GM12872 (cell line): ENCODE results near the gene TCFL5.

ENCODE experiments used
- TF ChIP-seq, protein P1 (sequence below): IDR thresholded peaks from 3 replicates; pipeline ENCODE4 v1.5.1; 2011; ENCODE audit warnings: low read depth, mild to moderate bottlenecking, low read length, moderate library complexity; ENCODE audit not compliant: insufficient read depth

Gene TCFL5

GRCh38 chr20:62826646-62827310 lies 34.8 kb downstream of the TCFL5 start:
- TF ChIP-seq, protein P1, sequence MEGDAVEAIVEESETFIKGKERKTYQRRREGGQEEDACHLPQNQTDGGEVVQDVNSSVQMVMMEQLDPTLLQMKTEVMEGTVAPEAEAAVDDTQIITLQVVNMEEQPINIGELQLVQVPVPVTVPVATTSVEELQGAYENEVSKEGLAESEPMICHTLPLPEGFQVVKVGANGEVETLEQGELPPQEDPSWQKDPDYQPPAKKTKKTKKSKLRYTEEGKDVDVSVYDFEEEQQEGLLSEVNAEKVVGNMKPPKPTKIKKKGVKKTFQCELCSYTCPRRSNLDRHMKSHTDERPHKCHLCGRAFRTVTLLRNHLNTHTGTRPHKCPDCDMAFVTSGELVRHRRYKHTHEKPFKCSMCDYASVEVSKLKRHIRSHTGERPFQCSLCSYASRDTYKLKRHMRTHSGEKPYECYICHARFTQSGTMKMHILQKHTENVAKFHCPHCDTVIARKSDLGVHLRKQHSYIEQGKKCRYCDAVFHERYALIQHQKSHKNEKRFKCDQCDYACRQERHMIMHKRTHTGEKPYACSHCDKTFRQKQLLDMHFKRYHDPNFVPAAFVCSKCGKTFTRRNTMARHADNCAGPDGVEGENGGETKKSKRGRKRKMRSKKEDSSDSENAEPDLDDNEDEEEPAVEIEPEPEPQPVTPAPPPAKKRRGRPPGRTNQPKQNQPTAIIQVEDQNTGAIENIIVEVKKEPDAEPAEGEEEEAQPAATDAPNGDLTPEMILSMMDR, result no peak

DNA sequence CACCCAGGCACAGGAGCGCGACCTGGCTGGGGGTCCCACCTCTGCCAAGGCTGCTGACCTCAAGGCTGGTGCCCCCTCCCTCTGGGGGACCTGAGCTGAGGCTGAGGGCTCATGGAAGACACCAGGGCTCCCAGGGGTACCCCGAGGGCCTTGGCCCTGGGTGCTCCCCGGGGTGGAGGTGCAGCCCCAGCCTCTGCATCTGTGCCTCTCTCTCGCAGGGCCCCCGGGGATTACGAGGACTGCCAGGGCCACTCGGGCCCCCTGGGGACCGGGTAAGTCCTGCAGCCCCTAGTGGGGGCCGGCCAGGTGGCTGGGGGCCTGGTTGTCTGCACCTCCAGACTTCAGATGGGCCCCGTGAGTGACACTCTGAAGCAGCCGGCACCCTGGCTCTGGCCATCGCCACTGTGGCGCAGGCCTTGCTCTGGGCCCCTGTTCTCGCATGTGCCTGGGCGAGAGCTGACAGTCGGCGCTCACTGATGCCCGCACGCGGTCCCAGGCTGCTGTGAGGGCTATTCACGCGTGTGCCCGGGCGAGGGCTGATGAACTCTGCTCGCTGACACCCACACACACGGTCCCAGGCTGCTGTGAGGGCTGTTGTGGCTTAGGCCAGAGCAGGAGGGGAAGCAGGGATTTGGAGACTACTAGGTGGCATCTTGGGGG lies 35.5 kb downstream of the TCFL5 start:
- TF ChIP-seq, protein P1, result no peak

DNA sequence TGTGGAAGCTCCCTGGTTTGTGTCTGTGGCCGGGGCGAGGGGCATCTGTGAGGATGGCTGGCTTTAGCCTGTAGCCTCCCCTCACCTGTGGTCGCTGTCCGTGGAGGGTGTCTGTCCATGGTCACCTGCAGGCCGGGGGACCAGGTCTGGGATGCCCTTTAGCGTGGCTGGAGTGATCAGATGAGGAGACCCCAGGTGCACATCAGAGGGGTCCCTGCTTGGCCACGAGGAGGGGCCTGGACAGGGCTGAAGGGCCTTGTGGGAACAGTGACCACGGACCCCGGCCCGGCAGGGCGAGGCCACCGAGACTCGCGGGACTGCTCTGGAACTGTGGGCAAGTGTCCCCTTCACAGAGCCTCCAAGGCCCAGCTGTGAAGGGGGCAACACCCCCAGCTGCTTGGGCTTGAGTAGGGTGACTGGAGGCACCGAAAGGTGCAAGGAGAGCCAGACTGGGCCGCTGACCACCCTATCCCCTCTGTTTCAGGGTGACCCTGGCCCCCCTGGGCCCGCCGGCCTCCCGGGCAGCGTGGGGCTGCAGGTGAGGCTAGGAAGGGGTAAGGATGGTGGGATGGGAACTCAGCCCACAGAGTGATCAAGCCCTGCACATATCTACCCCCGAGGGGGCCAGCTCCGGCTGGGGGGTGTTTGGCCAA lies 36.2 kb downstream of the TCFL5 start:
- TF ChIP-seq, protein P1, result no peak

DNA sequence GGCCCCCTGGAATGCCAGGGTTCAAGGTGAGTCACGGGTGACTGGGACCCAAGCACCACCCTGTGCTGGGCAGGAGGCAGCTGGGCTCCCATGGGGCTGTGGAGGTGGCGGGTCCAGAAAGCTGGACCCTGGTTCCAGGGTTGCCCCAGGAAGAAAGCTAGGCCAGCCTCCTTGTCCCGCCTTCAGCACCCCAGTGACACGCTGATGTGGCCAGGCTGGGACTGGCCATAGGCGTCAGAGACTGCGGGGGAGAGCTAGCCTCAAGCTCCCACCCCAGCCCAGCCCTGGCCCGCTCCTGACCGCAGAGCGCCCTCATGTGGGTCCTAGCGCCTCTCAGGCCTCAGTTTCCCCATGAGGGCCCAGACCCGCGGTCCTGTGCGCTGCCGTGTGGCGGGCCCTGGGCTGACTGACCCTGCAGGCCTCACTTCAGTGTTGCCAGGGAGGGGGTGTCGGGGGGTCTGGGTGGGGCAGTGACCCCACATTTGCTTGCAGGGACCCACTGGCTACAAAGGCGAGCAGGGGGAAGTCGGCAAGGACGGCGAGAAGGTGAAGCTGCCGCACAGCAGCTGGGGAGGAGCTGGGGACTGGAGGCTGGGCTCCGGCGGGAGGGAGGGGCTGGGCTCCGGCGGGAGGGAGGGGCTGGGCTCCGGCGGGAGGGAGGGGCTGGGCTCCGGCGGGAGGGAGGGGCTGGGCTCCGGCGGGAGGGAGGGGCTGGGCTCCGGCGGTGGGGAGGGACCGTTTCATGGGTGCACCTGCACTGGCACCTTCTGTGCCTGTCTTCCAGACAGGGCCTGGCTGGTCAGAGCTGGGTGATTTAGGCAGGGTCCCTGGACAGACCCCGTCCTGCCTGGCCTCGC lies 36.9 kb downstream of the TCFL5 start:
- TF ChIP-seq, protein P1, result no peak

DNA sequence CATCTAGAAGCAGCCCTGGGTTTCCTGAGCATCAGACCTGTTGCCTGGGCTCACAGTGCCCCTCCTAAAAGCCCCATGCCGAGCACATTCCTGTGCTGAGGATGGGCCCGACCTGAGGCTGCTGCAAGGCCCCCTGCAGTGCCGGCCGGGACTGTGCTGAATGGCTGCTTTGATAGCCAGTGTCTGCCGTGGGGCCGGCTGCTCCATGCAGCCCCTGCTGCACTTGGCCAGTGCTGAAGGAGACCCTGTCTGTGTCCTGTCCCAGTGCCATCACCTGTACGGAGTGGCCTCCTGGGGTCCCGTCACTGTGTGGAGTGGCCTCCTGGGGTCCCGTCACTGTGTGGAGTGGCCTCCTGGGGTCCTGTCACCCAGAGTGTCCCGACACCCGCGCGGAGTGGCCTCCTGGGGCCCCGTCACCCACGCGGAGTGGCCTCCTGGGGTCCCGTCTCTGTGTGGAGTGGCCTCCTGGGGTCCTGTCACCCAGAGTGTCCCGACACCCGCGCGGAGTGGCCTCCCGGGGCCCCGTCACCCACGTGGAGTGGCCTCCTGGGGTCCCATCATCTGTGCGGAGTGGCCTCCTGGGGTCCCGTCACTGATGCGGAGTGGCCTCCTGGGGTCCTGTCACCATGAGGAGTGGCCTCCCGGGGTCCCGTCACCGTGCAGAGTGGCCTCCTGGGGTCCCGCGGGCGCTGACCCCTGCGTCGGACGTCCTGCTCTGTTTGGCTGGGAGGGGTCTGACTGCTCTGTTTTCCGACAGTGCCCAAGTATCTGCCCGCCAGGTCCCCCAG lies 37.7 kb downstream of the TCFL5 start:
- TF ChIP-seq, protein P1, result no peak

DNA sequence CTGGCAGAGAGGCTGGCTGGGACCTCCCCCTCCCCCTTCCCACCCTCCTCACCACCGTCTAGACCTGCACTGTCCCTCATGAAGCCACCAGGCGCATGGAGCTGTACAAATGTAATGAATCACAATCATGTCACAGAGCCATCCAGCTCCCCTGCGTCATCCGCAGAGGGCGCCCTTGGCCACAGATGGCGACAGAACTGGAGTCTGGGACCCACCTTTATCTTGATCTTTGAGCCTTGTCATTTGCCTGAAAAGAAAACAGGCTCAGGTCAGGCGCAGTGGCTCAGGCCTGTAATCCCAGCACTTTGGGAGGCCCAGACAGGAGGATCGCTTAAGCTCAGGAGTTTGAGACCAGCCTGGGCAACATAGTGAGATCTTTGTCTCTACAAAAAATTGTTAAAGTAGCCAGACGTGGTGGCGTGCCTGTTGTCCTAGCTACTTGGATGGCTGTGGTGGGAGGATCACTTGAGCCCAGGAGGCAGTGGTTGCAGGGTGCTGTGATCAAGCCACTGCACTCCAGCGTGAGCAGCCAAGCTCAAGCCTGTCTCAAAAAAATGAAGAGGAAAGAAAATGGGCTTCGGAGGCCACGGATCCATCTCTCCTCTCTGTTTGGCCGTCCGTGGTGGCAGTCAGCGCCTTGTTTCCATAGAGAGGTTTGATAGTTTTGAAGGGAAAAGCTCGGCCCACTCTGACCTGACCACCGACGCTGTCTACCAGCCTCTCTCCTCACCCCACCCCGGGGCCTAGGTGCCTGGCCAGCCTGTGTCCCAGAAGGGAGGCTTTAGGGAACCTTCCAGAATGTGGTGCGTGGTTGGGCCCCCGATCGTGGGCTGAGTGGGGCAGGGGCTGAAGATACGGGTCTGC lies 38.6 kb downstream of the TCFL5 start:
- TF ChIP-seq, protein P1, result peak; percentile 56; the same call in 2 of the 3 replicates
